ENCODE measurements around the gene CATSPER3.

CATSPER3 gene

GRCh38 chr5:135012951-135013391 is 45.3 kb downstream of the CATSPER3 start:
- Histone ChIP-seq H2AFZ (ENCODE audit: low read length) (no peak overlapping the region), H3K4me3 (ENCODE audit: low read length, poor library complexity, severe bottlenecking) (no peak overlapping the region), H3K27me3 (ENCODE audit: insufficient read depth, low read length, poor library complexity, severe bottlenecking) (no peaks in the 10 kb centered on the region), H3F3A (ENCODE audit: low read depth) (no peaks in the 10 kb centered on the region), H3K36me3 (ENCODE audit: insufficient read depth, low read length) (no peaks in the 10 kb centered on the region), H4K20me1 (ENCODE audit: insufficient read depth, low read length, poor library complexity, severe bottlenecking) (no peaks in the 10 kb centered on the region), H3K4me2 (ENCODE audit: low read depth, low read length, poor library complexity, severe bottlenecking) (no peak overlapping the region), H3K9ac (ENCODE audit: low read depth, low read length, poor library complexity, severe bottlenecking) (no peak overlapping the region), H3K9me2 (replicated peaks; ENCODE audit: low read depth, low read length) (no peaks in the 10 kb centered on the region), H3K79me2 (ENCODE audit: insufficient read depth, low read length) (no peaks in the 10 kb centered on the region), H3K4me1 (ENCODE audit: insufficient read depth, low read length, poor library complexity, severe bottlenecking) (peaks cover 9% of the 10 kb centered on the region), H3K9me3 (ENCODE audit: insufficient read depth, low read depth, low read length) (no peaks in the 10 kb centered on the region)
- TF ChIP-seq EZH2phosphoT487 (IDR thresholded peaks at IDR 0.05; ENCODE audit: borderline replicate concordance) = no peak
- TF ChIP-seq, protein P1, sequence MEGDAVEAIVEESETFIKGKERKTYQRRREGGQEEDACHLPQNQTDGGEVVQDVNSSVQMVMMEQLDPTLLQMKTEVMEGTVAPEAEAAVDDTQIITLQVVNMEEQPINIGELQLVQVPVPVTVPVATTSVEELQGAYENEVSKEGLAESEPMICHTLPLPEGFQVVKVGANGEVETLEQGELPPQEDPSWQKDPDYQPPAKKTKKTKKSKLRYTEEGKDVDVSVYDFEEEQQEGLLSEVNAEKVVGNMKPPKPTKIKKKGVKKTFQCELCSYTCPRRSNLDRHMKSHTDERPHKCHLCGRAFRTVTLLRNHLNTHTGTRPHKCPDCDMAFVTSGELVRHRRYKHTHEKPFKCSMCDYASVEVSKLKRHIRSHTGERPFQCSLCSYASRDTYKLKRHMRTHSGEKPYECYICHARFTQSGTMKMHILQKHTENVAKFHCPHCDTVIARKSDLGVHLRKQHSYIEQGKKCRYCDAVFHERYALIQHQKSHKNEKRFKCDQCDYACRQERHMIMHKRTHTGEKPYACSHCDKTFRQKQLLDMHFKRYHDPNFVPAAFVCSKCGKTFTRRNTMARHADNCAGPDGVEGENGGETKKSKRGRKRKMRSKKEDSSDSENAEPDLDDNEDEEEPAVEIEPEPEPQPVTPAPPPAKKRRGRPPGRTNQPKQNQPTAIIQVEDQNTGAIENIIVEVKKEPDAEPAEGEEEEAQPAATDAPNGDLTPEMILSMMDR (conservative IDR thresholded peaks at IDR 0.05; ENCODE audit: low read length) = no peak

DNA sequence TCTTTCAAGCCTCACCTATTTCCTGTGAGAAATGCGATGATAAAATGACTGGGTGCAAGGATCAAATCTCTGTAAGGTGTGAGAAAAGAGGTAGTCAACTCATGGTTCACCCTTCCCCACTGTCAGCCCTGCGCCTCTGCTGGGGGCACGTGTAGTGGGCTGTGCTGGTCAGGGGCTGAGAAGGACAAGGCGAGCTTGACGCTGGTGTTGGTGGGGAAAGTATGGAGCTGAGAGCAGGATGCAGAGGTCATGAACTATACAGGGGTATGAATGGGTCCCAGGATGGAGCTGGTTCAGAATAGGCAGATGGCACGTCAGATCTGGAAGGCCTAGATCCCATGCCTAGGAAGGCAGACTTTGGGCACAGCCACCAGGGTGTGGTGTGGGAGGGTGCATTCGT is 45.7 kb downstream of the CATSPER3 start:
- H3F3A ChIP-seq (ENCODE audit: low read depth) = no peaks in the 10 kb centered on the region
- H4K20me1 ChIP-seq (ENCODE audit: insufficient read depth, low read length, poor library complexity, severe bottlenecking) = no peaks in the 10 kb centered on the region
- H3K9me2 ChIP-seq (replicated peaks; ENCODE audit: low read depth, low read length) = no peaks in the 10 kb centered on the region
- H3K36me3 ChIP-seq (ENCODE audit: insufficient read depth, low read length) = no peaks in the 10 kb centered on the region
- no peak overlapping the region for H3K4me2 ChIP-seq (ENCODE audit: low read depth, low read length, poor library complexity, severe bottlenecking)
- no peak overlapping the region for H3K9ac ChIP-seq (ENCODE audit: low read depth, low read length, poor library complexity, severe bottlenecking)
- TF ChIP-seq EZH2phosphoT487 (IDR thresholded peaks at IDR 0.05; ENCODE audit: borderline replicate concordance) = no peak
- TF ChIP-seq, protein P1 (conservative IDR thresholded peaks at IDR 0.05; ENCODE audit: low read length) = no peak
- no peak overlapping the region for H2AFZ ChIP-seq (ENCODE audit: low read length)
- H3K9me3 ChIP-seq (ENCODE audit: insufficient read depth, low read depth, low read length) = no peaks in the 10 kb centered on the region
- peaks cover 9% of the 10 kb centered on the region for H3K4me1 ChIP-seq (ENCODE audit: insufficient read depth, low read length, poor library complexity, severe bottlenecking)
- H3K4me3 ChIP-seq (ENCODE audit: low read length, poor library complexity, severe bottlenecking) = no peak overlapping the region
- no peaks in the 10 kb centered on the region for H3K79me2 ChIP-seq (ENCODE audit: insufficient read depth, low read length)
- H3K27me3 ChIP-seq (ENCODE audit: insufficient read depth, low read length, poor library complexity, severe bottlenecking) = no peaks in the 10 kb centered on the region

GRCh38 chr5:135013947-135014570 is 46.4 kb downstream of the CATSPER3 start:
- H3F3A ChIP-seq (ENCODE audit: low read depth) = no peaks in the 10 kb centered on the region
- no peaks in the 10 kb centered on the region for H3K27me3 ChIP-seq (ENCODE audit: insufficient read depth, low read length, poor library complexity, severe bottlenecking)
- TF ChIP-seq, protein P1 (conservative IDR thresholded peaks at IDR 0.05; ENCODE audit: low read length) = no peak
- TF ChIP-seq EZH2phosphoT487 (IDR thresholded peaks at IDR 0.05; ENCODE audit: borderline replicate concordance) = no peak
- H3K9me2 ChIP-seq (replicated peaks; ENCODE audit: low read depth, low read length) = no peaks in the 10 kb centered on the region
- no peaks in the 10 kb centered on the region for H4K20me1 ChIP-seq (ENCODE audit: insufficient read depth, low read length, poor library complexity, severe bottlenecking)
- H3K4me2 ChIP-seq (ENCODE audit: low read depth, low read length, poor library complexity, severe bottlenecking) = no peak overlapping the region
- no peaks in the 10 kb centered on the region for H3K79me2 ChIP-seq (ENCODE audit: insufficient read depth, low read length)
- no peak overlapping the region for H2AFZ ChIP-seq (ENCODE audit: low read length)
- H3K9ac ChIP-seq (ENCODE audit: low read depth, low read length, poor library complexity, severe bottlenecking) = no peak overlapping the region
- H3K4me3 ChIP-seq (ENCODE audit: low read length, poor library complexity, severe bottlenecking) = no peak overlapping the region
- H3K9me3 ChIP-seq (ENCODE audit: insufficient read depth, low read depth, low read length) = no peaks in the 10 kb centered on the region
- H3K36me3 ChIP-seq (ENCODE audit: insufficient read depth, low read length) = no peaks in the 10 kb centered on the region
- H3K4me1 ChIP-seq (ENCODE audit: insufficient read depth, low read length, poor library complexity, severe bottlenecking) = peaks cover 9% of the 10 kb centered on the region

Measured in Loucy (cell line).